Ishikawa (cell line): ENCODE results near the gene LOXHD1.

Source experiments
- CEBPB ChIP-seq: IDR thresholded peaks from 2 replicates; pipeline ENCODE4 v1.6.1; 2012
- NFIC ChIP-seq: IDR thresholded peaks from 2 replicates; pipeline ENCODE4 v1.6.1; 2012
- REST ChIP-seq: IDR thresholded peaks from 2 replicates; pipeline ENCODE4 v1.6.1; 2012; ENCODE audit warnings: low read depth, mild to moderate bottlenecking
- TCF12 ChIP-seq: IDR thresholded peaks from 2 replicates; pipeline ENCODE4 v1.6.1; 2012; ENCODE audit warnings: low read depth
- USF1 ChIP-seq: IDR thresholded peaks from 2 replicates; pipeline ENCODE4 v1.6.1; 2012
- ZBTB7A ChIP-seq: IDR thresholded peaks from 2 replicates; pipeline ENCODE4 v1.6.1; 2012; ENCODE audit warnings: low read depth

The LOXHD1 gene

GRCh38 chr18:46428368-46428767, 228.7 kb downstream of the LOXHD1 start:
- TF ChIP-seq TCF12 (no peak), CEBPB (no peak)

- TF ChIP-seq CEBPB (no peak), USF1 (no peak), NFIC (no peak), REST (no peak), ZBTB7A (no peak), TCF12 (no peak)
Observed at GRCh38 chr18:46427216-46427995, 229.6 kb downstream of the LOXHD1 start.
